Measurements from ENCODE around the gene MBOAT7. TPM values are rescaled to one million over a fixed set of nuclear protein-coding genes. Genes with fewer than 3 reads are reported as not detected.

Gene MBOAT7
- total and polyA plus RNA-seq, 4 donors = 10.3 to 31.5 (median 15.0) TPM

- Histone ChIP-seq H3K27me3 (ENCODE audit: control insufficient read depth in 4 of 4, insufficient read depth in 4 of 4, low read length in 3 of 4) (no peaks in the 10 kb centered on the region), H3K4me3 (ENCODE audit: low read depth in 1 of 3, low read length in 3 of 3) (no peak overlapping the region), H3K9ac (ENCODE audit: low read depth in 1 of 2, low read length in 2 of 2) (no peak overlapping the region), H3K36me3 (ENCODE audit: control insufficient read depth in 4 of 4, insufficient read depth in 3 of 4, low read depth in 1 of 4, low read length in 3 of 4) (peaks cover 0 to 16% (median 6%) of the 10 kb centered on the region in 4 donors), H3K9me3 (ENCODE audit: control insufficient read depth in 4 of 4, low read length in 3 of 4) (no peaks in the 10 kb centered on the region), H3K4me1 (ENCODE audit: control insufficient read depth in 4 of 4, insufficient read depth in 4 of 4, low read length in 3 of 4) (no peaks in the 10 kb centered on the region), H3K27ac (ENCODE audit: low read depth in 1 of 2, low read length in 2 of 2) (no peak overlapping the region)
- no peak for TF ChIP-seq RXRA (IDR thresholded peaks at IDR 0.05)
- no peak for TF ChIP-seq ATF3 (IDR thresholded peaks at IDR 0.05)
- no peak for TF ChIP-seq NR2F2 (IDR thresholded peaks at IDR 0.05)
- no peak for TF ChIP-seq HNF4G (IDR thresholded peaks at IDR 0.05)
- no peak for TF ChIP-seq TAF1 (conservative IDR thresholded peaks at IDR 0.05)
- no peak for TF ChIP-seq ZBTB33 (IDR thresholded peaks at IDR 0.05)
- no peak for TF ChIP-seq FOXA1 (IDR thresholded peaks at IDR 0.05)
- no peak for TF ChIP-seq SP1 (IDR thresholded peaks at IDR 0.05)
- TF ChIP-seq GABPA (IDR thresholded peaks at IDR 0.05 in 1 of 2, conservative IDR thresholded peaks at IDR 0.05 in 1 of 2) = no peak
- TF ChIP-seq REST (IDR thresholded peaks at IDR 0.05) = no peak
- no peak for TF ChIP-seq CTCF (IDR thresholded peaks at IDR 0.05; ENCODE audit: low read depth, low read length, missing input control)
- TF ChIP-seq MAX (IDR thresholded peaks at IDR 0.05) = no peak
- no peak for TF ChIP-seq FOXA2 (IDR thresholded peaks at IDR 0.05)
- no peak for TF ChIP-seq RAD21 (IDR thresholded peaks at IDR 0.05)
- TF ChIP-seq HNF4A (conservative IDR thresholded peaks at IDR 0.05) = no peak
- no peak for TF ChIP-seq YY1 (IDR thresholded peaks at IDR 0.05)
- TF ChIP-seq JUND (IDR thresholded peaks at IDR 0.05) = no peak
- WGBS = 93% methylated on average over 10 of the region's 10 CpGs
- DNase-seq (ENCODE audit: low spot score) = no peak
These were observed 10.0 kb downstream of the MBOAT7 start for GRCh38 chr19:54179262-54179852.
